ENCODE data around the gene ARHGAP22. TPM values are rescaled to one million over a fixed set of nuclear protein-coding genes. Genes with fewer than 3 reads are reported as not detected.

Gene ARHGAP22
- total and polyA plus RNA-seq, 2 of the 4 experiments (the other 2 are of a cell fraction) = 28.3 to 30.2 TPM

- no peak overlapping the region for H2BK15ac ChIP-seq (ENCODE audit: low read depth, low read length)
- ChIA-PET POLR2A (ENCODE audit: unreplicated experiment) (no interaction called here), CTCF (no interaction called here)
- H2AFZ ChIP-seq (replicated peaks; ENCODE audit: low read length, poor library complexity) = no peak overlapping the region
- intact Hi-C loops (cut with micrococcal nuclease) (no loop called here), dilution Hi-C loops (cut with HindIII; ENCODE audit: low sequenced_read_pairs, unreplicated experiment) (no loop called here), in situ Hi-C loops (cut with MboI; ENCODE audit: low sequenced_read_pairs) (no loop called here)
- no peaks in the 10 kb centered on the region for H3K9me3 ChIP-seq (ENCODE audit: control insufficient read depth, insufficient read depth, low read length)
- TF ChIP-seq BHLHE40 (IDR thresholded peaks at IDR 0.05; ENCODE audit: low read depth, low read length) (no peak), CTCF (conservative IDR thresholded peaks at IDR 0.05; ENCODE audit: low read depth, low read length) (no peak), RAD21 (IDR thresholded peaks at IDR 0.05; ENCODE audit: low read length) (no peak), RCOR1 (IDR thresholded peaks at IDR 0.05; ENCODE audit: insufficient replicate concordance, low read length) (no peak), POLR2A (IDR thresholded peaks at IDR 0.05; ENCODE audit: low read depth, low read length) (no peak), SMC3 (IDR thresholded peaks at IDR 0.05; ENCODE audit: low read depth, low read length) (no peak), CEBPB (IDR thresholded peaks at IDR 0.05; ENCODE audit: low read depth, low read length) (no peak), MAZ (IDR thresholded peaks at IDR 0.05; ENCODE audit: borderline replicate concordance, low read depth, low read length) (no peak), RFX5 (IDR thresholded peaks at IDR 0.05; ENCODE audit: low read depth, low read length) (no peak), ELK1 (IDR thresholded peaks at IDR 0.05; ENCODE audit: borderline replicate concordance, low read depth, low read length) (no peak), MXI1 (IDR thresholded peaks at IDR 0.05; ENCODE audit: borderline replicate concordance, low read depth, low read length) (no peak), FOS (IDR thresholded peaks at IDR 0.05; ENCODE audit: low read depth, low read length) (no peak), MAFK (IDR thresholded peaks at IDR 0.05; ENCODE audit: low read depth, low read length) (no peak), NFE2L2 (IDR thresholded peaks at IDR 0.05; ENCODE audit: low read depth, low read length) (no peak), CHD1 (IDR thresholded peaks at IDR 0.05; ENCODE audit: low read depth, low read length) (no peak)
- TF ChIP-seq, protein P1, sequence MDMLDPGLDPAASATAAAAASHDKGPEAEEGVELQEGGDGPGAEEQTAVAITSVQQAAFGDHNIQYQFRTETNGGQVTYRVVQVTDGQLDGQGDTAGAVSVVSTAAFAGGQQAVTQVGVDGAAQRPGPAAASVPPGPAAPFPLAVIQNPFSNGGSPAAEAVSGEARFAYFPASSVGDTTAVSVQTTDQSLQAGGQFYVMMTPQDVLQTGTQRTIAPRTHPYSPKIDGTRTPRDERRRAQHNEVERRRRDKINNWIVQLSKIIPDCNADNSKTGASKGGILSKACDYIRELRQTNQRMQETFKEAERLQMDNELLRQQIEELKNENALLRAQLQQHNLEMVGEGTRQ (IDR thresholded peaks at IDR 0.05; ENCODE audit: low read depth, low read length) = no peak
- WGBS, 2 experiments (ENCODE audit: extremely low coverage in 2 of 2, insufficient read length in 1 of 2) = no CpG with 5 or more reads among the region's 4 CpGs
- H3K56ac ChIP-seq (ENCODE audit: extremely low read depth, insufficient read depth, low read length) = no peak overlapping the region
- H3K79me1 ChIP-seq (ENCODE audit: low read depth in 1 of 2, low read length in 2 of 2) = peaks cover 15 to 60% of the 10 kb centered on the region in 2 experiments
- no peaks in the 10 kb centered on the region for H3K36me3 ChIP-seq (ENCODE audit: control insufficient read depth, insufficient read depth, low read length)
- no peak overlapping the region; the same call in 1 of the 2 replicates for H2AK5ac ChIP-seq (ENCODE audit: low read depth, low read length)
- no peak overlapping the region for H4K91ac ChIP-seq (ENCODE audit: insufficient read depth, low read depth, low read length)
- no peak overlapping the region for H3K4me2 ChIP-seq (ENCODE audit: low read depth, low read length)
- no peak overlapping the region for H3K9ac ChIP-seq (ENCODE audit: low read depth, low read length)
- peaks cover 8% of the 10 kb centered on the region; the same call in 1 of the 2 replicates for H3K9me1 ChIP-seq (ENCODE audit: insufficient read depth, low read length)
- H2AK9ac ChIP-seq (replicated peaks; ENCODE audit: low read depth, low read length, poor library complexity) = no peak overlapping the region
- peak overlapping the region; percentile 74; the same call in 1 of the 2 replicates for H3K18ac ChIP-seq (ENCODE audit: low read depth, low read length)
- H4K20me1 ChIP-seq (ENCODE audit: insufficient read depth, low read length) = no peaks in the 10 kb centered on the region; the same call in 1 of the 2 replicates
- H2BK120ac ChIP-seq (ENCODE audit: low read depth, low read length) = no peak overlapping the region
- no peak for DNase-seq
- no peak overlapping the region for H3K23ac ChIP-seq (ENCODE audit: low read depth, low read length)
- H3K4me1 ChIP-seq (ENCODE audit: control insufficient read depth, insufficient read depth, low read length) = peaks cover 14% of the 10 kb centered on the region
- no peak overlapping the region for H3K27ac ChIP-seq (ENCODE audit: insufficient read depth, low read length)
- no peak overlapping the region for H2BK5ac ChIP-seq (ENCODE audit: low read depth, low read length, poor library complexity, severe bottlenecking)
- H4K5ac ChIP-seq (ENCODE audit: low read depth, low read length) = peak overlapping the region; percentile 17
- no peak overlapping the region for H2BK20ac ChIP-seq (ENCODE audit: low read depth, low read length)
- BruUV-seq (replicated peaks) = no TSS peak
- no peak overlapping the region for H3K14ac ChIP-seq (replicated peaks; ENCODE audit: low read depth, low read length)
- ATAC-seq (ENCODE audit: low read depth) = no peak
- H3K4ac ChIP-seq (ENCODE audit: low read depth, low read length) = 0 out of 2 replicates have a peak overlapping the region, but pooled peaks have one; percentile 69
- no peak overlapping the region for H3K4me3 ChIP-seq (ENCODE audit: insufficient read depth, low read depth, low read length)
- no peaks in the 10 kb centered on the region for H3K27me3 ChIP-seq (ENCODE audit: control insufficient read depth, insufficient read depth, low read length)
- H4K8ac ChIP-seq (ENCODE audit: low read depth in 2 of 2, low read length in 2 of 2) = no peak overlapping the region
Measured at GRCh38 chr10:48469516-48470020, 135.3 kb downstream of the ARHGAP22 start.

Measured in IMR-90 (cell line).